Measurements from ENCODE around the gene DCP1A.

Gene DCP1A

DNA sequence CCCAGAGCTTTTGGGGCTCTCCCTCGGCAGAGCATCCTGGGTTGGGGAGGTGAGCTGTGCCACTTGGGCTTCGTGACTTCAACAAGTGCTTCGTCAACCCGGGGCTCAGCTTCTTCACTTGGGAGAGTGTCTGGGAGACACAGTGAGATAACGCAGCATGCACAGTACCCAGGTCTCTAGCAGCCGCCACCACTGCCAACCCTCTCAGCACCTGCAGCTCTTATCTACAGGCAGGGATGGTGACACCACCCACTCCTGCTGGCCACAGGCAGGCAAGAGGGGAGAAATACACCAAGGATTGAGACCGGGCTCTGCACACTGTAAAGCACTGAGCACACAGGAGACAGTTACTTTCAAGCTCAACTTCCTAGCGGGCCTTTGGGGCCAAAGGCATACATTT lies 103.1 kb downstream of the DCP1A start:
- no peak for DNase-seq (ENCODE audit: low spot score)

DNA sequence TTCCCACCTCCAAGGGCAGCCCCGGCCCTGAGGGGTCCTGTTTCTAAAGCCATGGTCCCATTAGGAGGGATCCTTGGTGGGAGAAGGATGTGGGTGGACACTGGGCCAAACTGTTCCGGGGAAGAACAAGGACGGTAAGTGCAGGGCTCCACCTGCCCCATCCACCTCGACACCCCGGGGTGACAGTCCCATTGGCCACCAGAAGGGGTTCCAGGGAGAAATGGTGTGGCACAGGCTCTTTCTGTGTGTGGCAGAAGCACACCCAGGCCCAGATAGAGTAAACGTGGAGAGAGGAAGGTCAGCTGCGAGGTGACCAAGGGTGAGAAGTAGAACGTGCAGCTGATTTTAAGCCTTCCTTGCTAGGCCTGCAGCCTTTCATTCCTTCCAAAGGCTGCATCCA lies 103.6 kb downstream of the DCP1A start:
- no peak for DNase-seq (ENCODE audit: low spot score)

DNA sequence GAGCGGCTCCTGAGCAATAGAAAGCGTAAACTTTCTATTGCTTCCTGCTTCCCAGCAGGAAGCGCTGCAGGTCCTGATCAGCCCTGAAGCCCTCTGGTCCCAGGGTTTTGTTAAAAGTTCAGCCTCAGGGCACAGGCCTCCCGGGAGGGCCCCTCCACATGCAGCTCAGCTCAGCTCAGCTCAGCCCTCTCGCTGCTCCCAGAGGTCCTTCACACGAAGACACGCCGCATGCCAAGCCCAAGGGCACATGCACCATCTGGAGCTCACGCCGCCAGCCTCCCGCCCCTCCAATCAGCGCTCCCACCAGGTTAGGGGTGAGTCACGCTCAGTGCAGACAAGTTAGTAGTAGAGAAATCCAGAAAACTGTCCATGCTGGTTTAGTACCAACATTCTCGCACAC lies 104.2 kb downstream of the DCP1A start:
- DNase-seq (ENCODE audit: low spot score), result no peak

DNA sequence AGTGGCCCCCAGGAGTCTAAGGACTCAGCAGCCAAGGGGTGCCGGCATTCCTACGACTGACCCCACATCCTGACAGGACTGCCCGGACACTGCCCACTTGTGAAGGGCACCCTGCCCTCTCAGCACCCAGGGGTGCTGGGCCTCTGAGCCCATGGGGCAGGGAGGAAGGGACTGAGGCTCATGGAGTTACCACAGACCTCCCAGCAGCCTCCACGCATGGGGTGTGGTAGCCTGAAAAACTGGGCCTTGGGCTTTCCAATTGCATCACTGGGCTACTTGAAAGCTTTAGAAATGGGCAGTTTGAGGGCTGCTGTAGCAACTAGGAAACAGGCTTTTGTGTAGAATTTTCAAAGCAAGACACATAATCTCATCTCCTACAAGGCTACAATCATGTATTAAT lies 104.7 kb downstream of the DCP1A start:
- DNase-seq (ENCODE audit: low spot score), result no peak

- no peak for DNase-seq (ENCODE audit: low spot score)
Observed at GRCh38 chr3:53242155-53242554, 105.2 kb downstream of the DCP1A start.

GRCh38 chr3:53240989-53241972 lies 106.1 kb downstream of the DCP1A start:
- DNase-seq (ENCODE audit: low spot score), result no peak

DNA sequence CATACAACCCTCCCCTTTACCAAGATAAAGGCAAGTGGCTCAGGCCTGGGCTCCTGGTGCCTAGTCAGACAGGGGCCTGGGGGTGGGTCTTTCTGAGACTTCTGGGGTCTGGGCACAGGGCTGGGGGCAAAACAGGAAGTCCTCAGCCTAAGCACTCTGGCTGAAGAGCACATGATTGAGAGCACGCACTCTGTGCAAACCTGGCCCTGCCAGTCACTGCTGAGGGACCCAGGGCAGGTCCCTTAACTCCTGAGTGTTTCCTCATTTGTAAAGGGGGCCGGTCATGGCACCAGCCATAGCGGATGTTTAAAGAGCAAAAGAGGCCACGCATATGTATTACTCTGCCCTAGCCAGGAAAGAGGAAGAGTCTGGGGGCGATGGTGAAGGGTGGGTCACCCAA lies 107.5 kb downstream of the DCP1A start:
- DNase-seq (ENCODE audit: low spot score), result no peak

- no peak for DNase-seq (ENCODE audit: low spot score)
Observed at GRCh38 chr3:53238886-53239285, 108.5 kb downstream of the DCP1A start.

DNA sequence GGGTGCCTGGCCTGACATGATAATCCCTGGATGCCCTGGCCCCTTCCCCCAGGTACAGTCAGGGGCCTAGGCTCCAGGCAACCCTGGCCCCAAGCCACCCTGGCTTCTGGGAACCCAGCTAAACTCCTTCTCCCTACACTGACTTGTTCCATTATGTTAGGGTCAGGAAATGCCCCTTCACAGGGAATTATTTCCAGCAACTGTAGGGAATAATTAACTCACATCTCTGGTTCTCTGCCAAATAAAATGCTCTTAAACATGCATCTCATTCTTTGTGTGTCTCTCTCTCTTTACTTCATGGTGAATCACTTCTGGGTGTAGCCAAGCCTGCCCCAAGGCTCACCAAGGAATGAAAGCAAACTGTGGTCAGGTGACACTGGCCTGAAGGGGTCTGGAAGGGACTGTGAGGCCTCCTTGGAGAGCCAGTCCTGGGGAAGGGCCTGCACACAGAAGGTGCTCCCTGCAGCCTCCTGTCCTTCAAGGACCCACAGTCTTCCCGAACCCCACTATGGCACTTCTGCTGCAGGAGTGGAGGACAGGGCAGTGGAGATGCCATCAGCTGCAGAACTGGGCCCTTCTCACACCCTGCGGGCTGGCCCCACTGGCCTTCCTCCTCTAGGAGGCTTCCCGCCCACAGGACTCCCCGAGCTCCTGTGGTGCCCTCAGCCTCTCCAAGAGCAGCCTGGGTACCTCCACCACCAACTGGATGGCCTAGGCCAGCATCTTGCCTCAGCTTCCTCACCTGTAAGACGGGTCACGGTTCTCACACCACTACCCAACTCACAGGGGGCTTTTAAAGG lies 109.1 kb downstream of the DCP1A start:
- no peak for DNase-seq (ENCODE audit: low spot score)

- DNase-seq (ENCODE audit: low spot score), result no peak
Observed at GRCh38 chr3:53236112-53236841, 111.1 kb downstream of the DCP1A start.

DNA sequence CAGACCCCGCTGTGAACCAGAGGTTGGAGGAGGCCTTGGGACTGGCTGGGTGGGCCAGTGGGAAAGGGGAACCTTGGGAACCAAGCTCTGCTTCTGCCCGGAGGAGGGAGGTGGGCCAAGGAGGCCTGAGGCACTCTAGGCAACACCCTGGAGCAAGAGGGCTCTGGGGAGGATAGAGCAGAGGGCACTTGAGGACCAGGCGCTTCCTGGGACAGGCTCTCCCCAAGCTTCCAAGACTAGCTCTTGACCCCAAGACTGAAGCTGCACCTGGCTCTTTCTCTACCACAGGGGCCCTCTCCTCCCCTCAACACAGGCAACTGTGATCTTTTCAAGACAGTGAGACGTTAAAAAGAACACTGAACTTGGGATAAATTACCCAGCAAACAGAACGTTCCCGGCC lies 111.8 kb downstream of the DCP1A start:
- no peak for DNase-seq (ENCODE audit: low spot score)

- no peak for DNase-seq (ENCODE audit: low spot score)
Observed at GRCh38 chr3:53234841-53235232, 112.5 kb downstream of the DCP1A start.

- no peak for DNase-seq (ENCODE audit: low spot score)
Observed at GRCh38 chr3:53234130-53234840, 113.1 kb downstream of the DCP1A start.

Measured in CD4-positive, alpha-beta T cell treated with Interleukin-15 for 4 hours (primary cell).